Measurements from ENCODE around the gene OSBPL8.

DNA sequence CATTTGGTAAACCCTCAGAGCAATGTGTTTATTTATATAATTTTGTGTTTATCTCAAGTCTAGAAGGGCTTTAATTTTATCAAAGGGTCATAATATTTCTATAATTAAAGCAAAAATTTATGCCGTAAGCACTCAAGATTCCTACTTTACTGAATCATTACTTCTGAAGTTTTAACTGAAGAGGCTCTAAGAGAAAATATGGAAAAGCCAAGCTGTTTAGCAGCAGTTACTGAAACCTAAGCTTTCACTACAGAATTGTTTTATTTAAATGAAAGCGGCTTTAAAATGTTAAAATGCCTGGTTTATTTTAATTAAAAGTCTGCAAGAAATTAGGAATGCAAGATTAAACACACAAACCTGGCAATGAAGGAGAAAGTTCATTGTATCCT lies 137.4 kb downstream of the OSBPL8 start:
- TF ChIP-seq FOXA1 (IDR thresholded peaks at IDR 0.05): no peak
- TF ChIP-seq GABPA (IDR thresholded peaks at IDR 0.05 in 1 of 2, conservative IDR thresholded peaks at IDR 0.05 in 1 of 2): no peak
- TF ChIP-seq, protein P1, sequence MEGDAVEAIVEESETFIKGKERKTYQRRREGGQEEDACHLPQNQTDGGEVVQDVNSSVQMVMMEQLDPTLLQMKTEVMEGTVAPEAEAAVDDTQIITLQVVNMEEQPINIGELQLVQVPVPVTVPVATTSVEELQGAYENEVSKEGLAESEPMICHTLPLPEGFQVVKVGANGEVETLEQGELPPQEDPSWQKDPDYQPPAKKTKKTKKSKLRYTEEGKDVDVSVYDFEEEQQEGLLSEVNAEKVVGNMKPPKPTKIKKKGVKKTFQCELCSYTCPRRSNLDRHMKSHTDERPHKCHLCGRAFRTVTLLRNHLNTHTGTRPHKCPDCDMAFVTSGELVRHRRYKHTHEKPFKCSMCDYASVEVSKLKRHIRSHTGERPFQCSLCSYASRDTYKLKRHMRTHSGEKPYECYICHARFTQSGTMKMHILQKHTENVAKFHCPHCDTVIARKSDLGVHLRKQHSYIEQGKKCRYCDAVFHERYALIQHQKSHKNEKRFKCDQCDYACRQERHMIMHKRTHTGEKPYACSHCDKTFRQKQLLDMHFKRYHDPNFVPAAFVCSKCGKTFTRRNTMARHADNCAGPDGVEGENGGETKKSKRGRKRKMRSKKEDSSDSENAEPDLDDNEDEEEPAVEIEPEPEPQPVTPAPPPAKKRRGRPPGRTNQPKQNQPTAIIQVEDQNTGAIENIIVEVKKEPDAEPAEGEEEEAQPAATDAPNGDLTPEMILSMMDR (IDR thresholded peaks at IDR 0.05; ENCODE audit: low read depth, low read length, missing input control): no peak

Measured in liver (tissue), 3 donors.